Neuronal stem cell (in vitro differentiated cells): Measurements from ENCODE around the gene DUS3L. TPM values are rescaled to one million over a fixed set of nuclear protein-coding genes. Genes with fewer than 3 reads are reported as not detected.

Source experiments
- DNase-seq: peaks from one replicate; pipeline ENCODE4 v3.0.0-alpha.2; 2013; ENCODE audit warnings: low spot score
- H2AFZ ChIP-seq: one replicate; pipeline ENCODE4 v1.6.1; 2013; ENCODE audit warnings: mild to moderate bottlenecking, low read length, inconsistent platforms
- H2AK5ac ChIP-seq: 2 replicates; pipeline ENCODE4 v1.6.1; 2013; ENCODE audit warnings: low read depth, mild to moderate bottlenecking, inconsistent platforms, low read length, moderate library complexity, mixed read lengths
- H2BK120ac ChIP-seq: 2 replicates; pipeline ENCODE4 v1.6.1; 2013; ENCODE audit warnings: low read depth, mild to moderate bottlenecking, inconsistent platforms, low read length, moderate library complexity, mixed read lengths
- H2BK12ac ChIP-seq: one replicate; pipeline ENCODE4 v1.6.1; 2013; ENCODE audit warnings: low read length, inconsistent platforms
- H2BK15ac ChIP-seq: 2 replicates; pipeline ENCODE4 v1.6.1; 2013; ENCODE audit warnings: mild to moderate bottlenecking, low read length, inconsistent platforms, mixed read lengths
- H2BK5ac ChIP-seq: one replicate; pipeline ENCODE4 v1.6.1; 2013; ENCODE audit warnings: inconsistent platforms, mild to moderate bottlenecking, low read length, moderate library complexity
- H3K14ac ChIP-seq: one replicate; pipeline ENCODE4 v1.6.1; 2013; ENCODE audit warnings: low read length, inconsistent platforms
- H3K18ac ChIP-seq: 2 replicates; pipeline ENCODE4 v1.6.1; 2013; ENCODE audit warnings: low read length, inconsistent platforms
- H3K23ac ChIP-seq: 2 replicates; pipeline ENCODE4 v1.6.1; 2013; ENCODE audit warnings: low read depth, mild to moderate bottlenecking, mixed read lengths, low read length, inconsistent platforms; ENCODE audit not compliant: poor library complexity
- H3K27ac ChIP-seq: replicated peaks from 3 replicates; pipeline ENCODE4 v1.5.1; 2013; ENCODE audit warnings: low read length, inconsistent platforms
- H3K27me3 ChIP-seq, 3 experiments: 2 replicates each; pipeline ENCODE4 v1.6.1; 2013; ENCODE audit warnings: low read length in 3 of 3, mild to moderate bottlenecking in 2 of 3, inconsistent platforms in 1 of 3, low read depth in 1 of 3, mixed read lengths in 1 of 3, moderate library complexity in 1 of 3; ENCODE audit not compliant: control insufficient read depth in 3 of 3, insufficient read depth in 3 of 3
- H3K36me3 ChIP-seq, 2 donors: replicated peaks in 1 of 2; 2 replicates each; pipeline ENCODE4 v1.6.1; 2013; ENCODE audit warnings: low read length in 2 of 2; ENCODE audit not compliant: control insufficient read depth in 2 of 2, insufficient read depth in 2 of 2
- H3K4ac ChIP-seq: 2 replicates; pipeline ENCODE4 v1.6.1; 2013; ENCODE audit warnings: inconsistent platforms, mild to moderate bottlenecking, low read length, moderate library complexity
- H3K4me1 ChIP-seq, 2 donors: 1 replicate in 1 of 2; 2 replicates in 1 of 2; pipeline ENCODE4 v1.6.1; 2013; ENCODE audit warnings: low read length in 2 of 2, low read depth in 1 of 2; ENCODE audit not compliant: control insufficient read depth in 2 of 2, insufficient read depth in 1 of 2
- H3K4me2 ChIP-seq: one replicate; pipeline ENCODE4 v1.6.1; 2013; ENCODE audit warnings: mild to moderate bottlenecking, low read length, inconsistent platforms; ENCODE audit not compliant: insufficient read depth, poor library complexity, severe bottlenecking
- H3K4me3 ChIP-seq, 2 donors: 2 replicates each; pipeline ENCODE4 v1.5.1; 2013; ENCODE audit warnings: low read length in 2 of 2, mild to moderate bottlenecking in 2 of 2, inconsistent platforms in 1 of 2, moderate library complexity in 1 of 2
- H3K79me1 ChIP-seq: one replicate; pipeline ENCODE4 v1.6.1; 2013; ENCODE audit warnings: low read depth, mild to moderate bottlenecking, inconsistent platforms, low read length, moderate library complexity
- H3K9ac ChIP-seq: one replicate; pipeline ENCODE4 v1.6.1; 2013; ENCODE audit warnings: mild to moderate bottlenecking, low read depth, low read length, inconsistent platforms; ENCODE audit not compliant: poor library complexity
- H3K9me3 ChIP-seq, 2 donors: replicated peaks in 1 of 2; 2 replicates each; pipeline versions ENCODE3 to v1.6.1; 2013; ENCODE audit warnings: low read length in 2 of 2, mild to moderate bottlenecking in 2 of 2, inconsistent platforms in 1 of 2, low read depth in 1 of 2, mixed read lengths in 1 of 2, moderate library complexity in 1 of 2; ENCODE audit not compliant: control insufficient read depth in 2 of 2, insufficient read depth in 1 of 2
- H4K8ac ChIP-seq: one replicate; pipeline ENCODE4 v1.6.1; 2013; ENCODE audit warnings: low read depth, mild to moderate bottlenecking, inconsistent platforms, low read length, moderate library complexity
- H4K91ac ChIP-seq: one replicate; pipeline ENCODE4 v1.6.1; 2013; ENCODE audit warnings: low read length, low read depth, mild to moderate bottlenecking, inconsistent platforms; ENCODE audit not compliant: poor library complexity
- WGBS, 2 donors: extraction: QIAGEN DNeasy Blood & Tissue Kit; methylation state at CpG; one replicate each; pipeline ENCODE4 v1.1.7; 2013; ENCODE audit warnings: missing lambda C conversion rate in 2 of 2, mixed read lengths in 1 of 2; ENCODE audit not compliant: insufficient read length in 2 of 2, insufficient replicate concordance in 1 of 2; ENCODE audit errors: extremely low coverage in 2 of 2; 5-methylcytosine and 5-hydroxymethylcytosine counted together
- polyA plus RNA-seq, 2 experiments: library from polyadenylated mRNA; stranded (reverse); fragments of 200-250 nt; gene quantifications; one replicate each; pipeline ENCODE4 v1.2.3, GENCODE V29; 2013

The DUS3L gene
- polyA plus RNA-seq (2013, experiment 1 of 2), result 11.6 TPM
- polyA plus RNA-seq (2013, experiment 2 of 2), result 10.8 TPM

GRCh38 chr19:5790559-5791520, at the start of gene DUS3L:
Gene DUS3L, minus strand, starts transcription at chr19:5791163. Its CDS starts 22 bp downstream, at chr19:5791141.
- H3K4me3 ChIP-seq, result peak within 1 kb of the TSS; percentile 76 to 89
- H2AK5ac ChIP-seq, result peak within 1 kb of the TSS; percentile 97
- H3K27ac ChIP-seq, result peak within 1 kb of the TSS; percentile 82
- H3K4me2 ChIP-seq, result peak within 1 kb of the TSS; percentile 90
- no peak within 1 kb of the TSS for H3K14ac ChIP-seq
- peak within 1 kb of the TSS; percentile 78 for H3K9ac ChIP-seq
- H4K91ac ChIP-seq, result no peak within 1 kb of the TSS
- DNase-seq, result peak; percentile 95
- H3K27me3 ChIP-seq, result no peaks in the 10 kb centered on the region
- H3K9me3 ChIP-seq, result peaks cover 0 to 2% of the 10 kb centered on the region in 2 donors
- peak within 1 kb of the TSS; percentile 99 for H3K18ac ChIP-seq
- peak within 1 kb of the TSS; percentile 91 for H2AFZ ChIP-seq
- H4K8ac ChIP-seq, result peak within 1 kb of the TSS; percentile 52
- peaks cover 35 to 44% of the 10 kb centered on the region in 2 donors for H3K36me3 ChIP-seq
- peak within 1 kb of the TSS; percentile 49 for H2BK120ac ChIP-seq
- H2BK5ac ChIP-seq, result peak within 1 kb of the TSS; percentile 88
- no peak within 1 kb of the TSS for H3K4ac ChIP-seq
- H2BK15ac ChIP-seq, result peak within 1 kb of the TSS; percentile 99
- peak within 1 kb of the TSS; percentile 75 for H3K23ac ChIP-seq
- no CpG with 5 or more reads among the region's 72 CpGs for WGBS, 2 donors
- no peak within 1 kb of the TSS for H2BK12ac ChIP-seq
- peaks cover 4 to 7% of the 10 kb centered on the region in 2 donors for H3K4me1 ChIP-seq
- H3K79me1 ChIP-seq, result peaks cover 13% of the 10 kb centered on the region

GRCh38 chr19:5839065-5840017, 48.4 kb upstream of the DUS3L start, which contains the start of gene FUT6:
Gene FUT6, minus strand, starts transcription at chr19:5839702. Its CDS starts 7,135 bp downstream, at chr19:5832567.
- H2AFZ ChIP-seq, result no peak within 1 kb of the TSS
- no peaks in the 10 kb centered on the region for H3K36me3 ChIP-seq
- no peaks in the 10 kb centered on the region for H3K4me1 ChIP-seq
- H3K27me3 ChIP-seq, result no peaks in the 10 kb centered on the region
- no peak within 1 kb of the TSS for H3K14ac ChIP-seq
- DNase-seq, result no peak
- H3K4ac ChIP-seq, result no peak within 1 kb of the TSS
- no peak within 1 kb of the TSS for H2BK120ac ChIP-seq
- H2AK5ac ChIP-seq, result no peak within 1 kb of the TSS
- H4K8ac ChIP-seq, result no peak within 1 kb of the TSS
- no peak within 1 kb of the TSS for H3K4me2 ChIP-seq
- H3K9me3 ChIP-seq, result no peaks in the 10 kb centered on the region
- no CpG with 5 or more reads among the region's 9 CpGs for WGBS, 2 donors
- no peak within 1 kb of the TSS for H3K23ac ChIP-seq
- no peak within 1 kb of the TSS for H4K91ac ChIP-seq
- H2BK12ac ChIP-seq, result no peak within 1 kb of the TSS
- H2BK15ac ChIP-seq, result no peak within 1 kb of the TSS
- no peak within 1 kb of the TSS for H3K9ac ChIP-seq
- peak within 1 kb of the TSS; percentile 44 for H3K18ac ChIP-seq
- H2BK5ac ChIP-seq, result no peak within 1 kb of the TSS
- H3K79me1 ChIP-seq, result no peaks in the 10 kb centered on the region
- H3K27ac ChIP-seq, result no peak within 1 kb of the TSS
- peak within 1 kb of the TSS in 1 of 2 donors; percentile 61 for H3K4me3 ChIP-seq

GRCh38 chr19:5838353-5839064, 47.5 kb upstream of the DUS3L start:
- H3K9ac ChIP-seq, result no peak overlapping the region
- no peak overlapping the region for H2BK15ac ChIP-seq
- no peaks in the 10 kb centered on the region for H3K27me3 ChIP-seq
- H3K27ac ChIP-seq, result no peak overlapping the region
- no peak overlapping the region for H2BK12ac ChIP-seq
- no peak overlapping the region for H4K91ac ChIP-seq
- no peak overlapping the region for H2BK5ac ChIP-seq
- H3K18ac ChIP-seq, result peak overlapping the region; percentile 44
- no peaks in the 10 kb centered on the region for H3K79me1 ChIP-seq
- no peak overlapping the region for H4K8ac ChIP-seq
- H3K23ac ChIP-seq, result peak overlapping the region; percentile 75
- H3K14ac ChIP-seq, result no peak overlapping the region
- H3K4me3 ChIP-seq, result no peak overlapping the region
- no peaks in the 10 kb centered on the region for H3K4me1 ChIP-seq
- no peak overlapping the region for H2BK120ac ChIP-seq
- H3K4ac ChIP-seq, result no peak overlapping the region
- no peak overlapping the region for H2AK5ac ChIP-seq
- H3K4me2 ChIP-seq, result no peak overlapping the region
- DNase-seq, result no peak
- no peaks in the 10 kb centered on the region for H3K36me3 ChIP-seq
- no peak overlapping the region for H2AFZ ChIP-seq
- H3K9me3 ChIP-seq, result no peaks in the 10 kb centered on the region
- WGBS, 2 donors, result no CpG with 5 or more reads among the region's 20 CpGs
